ENCODE data around the gene PNPT1. TPM values are rescaled to one million over a fixed set of nuclear protein-coding genes. Genes with fewer than 3 reads are reported as not detected.
"Not testable (repeated sequence)": the region's sequence is repeated elsewhere in the genome, so short reads cannot be mapped to it uniquely, and the experiment has no call there.

PNPT1 gene
- total RNA-seq, 2 experiments from 2014 or later: 78.0 to 79.9 TPM

DNA sequence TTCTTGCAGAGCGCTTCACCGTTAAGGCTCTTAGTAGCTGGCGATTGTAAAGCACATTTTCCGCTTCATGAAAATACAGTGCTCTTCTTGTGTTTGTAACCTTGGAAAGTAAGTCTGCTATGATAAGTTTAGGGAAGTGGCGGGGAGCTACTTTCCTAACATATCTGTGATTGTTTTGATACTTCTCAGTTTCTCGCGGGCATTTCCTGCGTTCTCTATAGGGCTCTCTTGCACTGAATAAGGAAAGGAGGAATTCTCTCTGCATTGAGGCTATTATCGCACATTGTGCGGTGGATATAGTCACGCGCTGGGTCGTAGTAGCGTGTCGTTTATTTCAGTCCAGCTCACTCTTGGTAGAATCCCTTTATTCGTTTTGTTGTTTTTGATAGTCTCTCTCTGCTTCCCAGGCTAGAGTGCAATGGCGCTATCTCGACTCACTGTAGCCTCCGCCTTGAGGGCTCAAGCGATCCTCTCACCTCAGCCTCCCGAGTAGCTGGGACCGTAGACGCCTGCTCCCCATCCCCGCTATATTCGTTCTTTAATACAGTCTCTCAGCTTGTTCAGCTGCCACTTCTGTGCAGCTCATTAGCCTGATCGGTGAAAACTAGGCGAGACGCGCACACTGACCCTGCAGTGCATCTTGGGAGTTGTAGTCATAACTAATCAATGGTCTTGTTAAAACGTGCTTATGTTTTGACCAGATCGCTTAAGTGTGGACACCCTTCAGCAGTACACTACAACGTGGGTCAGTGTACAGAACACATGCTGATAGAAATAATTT is 75.2 kb downstream of the PNPT1 start:
- Mint-ChIP-seq H3K4me3 (no peak overlapping the region), H3K9me3 (no peaks in the 10 kb centered on the region), H3K36me3 (peaks cover 26% of the 10 kb centered on the region), H3K27me3 (no peaks in the 10 kb centered on the region), H3K4me1 (peaks cover 51% of the 10 kb centered on the region), H3K27ac (no peak overlapping the region)
- DNase-seq: peak; percentile 51

DNA sequence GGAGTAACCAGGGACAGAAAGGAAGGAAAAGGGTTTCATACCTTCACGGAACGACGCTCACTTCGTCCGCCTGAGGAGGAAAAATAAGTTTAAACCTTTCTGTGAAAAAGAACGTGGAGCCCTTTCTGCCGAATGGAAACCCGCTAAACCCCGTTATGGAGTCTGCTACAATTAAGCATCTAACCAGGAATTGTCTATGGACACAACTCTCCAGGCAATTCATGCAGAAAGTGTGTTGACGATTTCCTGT is 75.7 kb downstream of the PNPT1 start:
- peaks cover 47% of the 10 kb centered on the region for H3K4me1 Mint-ChIP-seq
- no peaks in the 10 kb centered on the region for H3K9me3 Mint-ChIP-seq
- no peak overlapping the region for H3K27ac Mint-ChIP-seq
- H3K27me3 Mint-ChIP-seq: no peaks in the 10 kb centered on the region
- no peak for DNase-seq
- peaks cover 27% of the 10 kb centered on the region for H3K36me3 Mint-ChIP-seq
- H3K4me3 Mint-ChIP-seq: no peak overlapping the region

DNA sequence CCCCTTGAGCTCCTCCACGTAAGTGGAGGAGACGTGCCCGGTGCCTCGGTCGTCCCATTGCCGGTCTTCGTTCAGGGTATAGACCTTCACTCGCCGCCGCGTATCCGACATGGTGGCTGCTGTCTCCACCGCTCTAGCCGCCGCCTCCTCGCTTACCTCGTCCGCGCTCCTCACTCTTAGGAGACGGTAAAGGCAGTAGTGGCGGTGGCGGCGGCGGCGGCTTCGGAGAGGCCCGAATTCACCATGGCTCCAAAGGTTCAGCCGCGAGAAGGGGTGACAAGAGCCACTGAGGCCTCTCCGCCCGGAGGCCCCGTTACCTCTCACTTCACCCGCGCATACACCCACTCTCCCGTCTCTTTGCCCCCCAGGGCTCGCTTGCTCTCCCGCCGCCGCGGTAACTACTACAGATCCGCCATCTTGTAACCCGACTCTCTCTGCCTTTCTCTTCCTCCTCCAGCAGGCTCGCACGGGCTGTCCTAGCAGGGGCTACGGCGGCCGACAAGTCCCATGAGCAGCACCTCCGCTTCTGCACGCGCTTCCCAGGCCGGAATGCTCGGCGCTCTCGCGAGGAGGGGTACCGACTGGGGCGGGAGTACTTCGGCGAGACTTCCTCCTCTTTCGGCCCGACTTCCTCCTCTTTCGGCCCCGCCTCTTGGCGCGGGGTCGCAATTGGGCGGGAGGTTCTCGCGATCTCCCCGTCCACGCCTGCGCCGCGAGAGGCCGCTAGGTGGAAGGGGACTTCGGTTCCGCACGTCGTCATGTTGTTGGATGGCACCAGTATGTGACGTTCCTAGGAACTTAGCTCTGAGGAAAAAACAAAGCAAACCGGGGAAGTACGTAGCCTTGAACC is 76.2 kb downstream of the PNPT1 start, which contains the start of gene PPP4R3B:
Gene PPP4R3B (minus strand): TSS at position 448 of the 850 bp plus-strand sequence. CDS start 337 bp downstream, at position 111.
- DNase-seq: peak; percentile 99
- no peaks in the 10 kb centered on the region for H3K27me3 Mint-ChIP-seq
- H3K4me3 Mint-ChIP-seq: no peak within 1 kb of the TSS
- H3K9me3 Mint-ChIP-seq: no peaks in the 10 kb centered on the region
- H3K27ac Mint-ChIP-seq: no peak within 1 kb of the TSS
- peaks cover 44% of the 10 kb centered on the region for H3K4me1 Mint-ChIP-seq
- H3K36me3 Mint-ChIP-seq: peaks cover 29% of the 10 kb centered on the region

- no peak overlapping the region for H3K4me3 Mint-ChIP-seq
- no peaks in the 10 kb centered on the region for H3K9me3 Mint-ChIP-seq
- DNase-seq: peak; percentile 27
- H3K36me3 Mint-ChIP-seq: peaks cover 29% of the 10 kb centered on the region
- no peaks in the 10 kb centered on the region for H3K27me3 Mint-ChIP-seq
- H3K4me1 Mint-ChIP-seq: peaks cover 38% of the 10 kb centered on the region
- H3K27ac Mint-ChIP-seq: no peak overlapping the region
These were observed 77.0 kb downstream of the PNPT1 start for GRCh38 chr2:55616551-55617174.

GRCh38 chr2:55611997-55612396 is 81.6 kb downstream of the PNPT1 start:
- no peak overlapping the region for H3K27ac Mint-ChIP-seq
- no peak overlapping the region for H3K4me3 Mint-ChIP-seq
- DNase-seq: no peak
- peaks cover 38% of the 10 kb centered on the region for H3K36me3 Mint-ChIP-seq
- no peaks in the 10 kb centered on the region for H3K27me3 Mint-ChIP-seq
- H3K4me1 Mint-ChIP-seq: peaks cover 34% of the 10 kb centered on the region
- H3K9me3 Mint-ChIP-seq: no peaks in the 10 kb centered on the region

GRCh38 chr2:55610954-55611743 is 82.5 kb downstream of the PNPT1 start:
- no peak overlapping the region for H3K4me3 Mint-ChIP-seq

GRCh38 chr2:55609938-55610578 is 83.6 kb downstream of the PNPT1 start:
- Mint-ChIP-seq H3K27me3 (no peaks in the 10 kb centered on the region), H3K27ac (peak overlapping the region; percentile 5), H3K36me3 (peaks cover 32% of the 10 kb centered on the region), H3K4me3 (no peak overlapping the region), H3K4me1 (peaks cover 33% of the 10 kb centered on the region), H3K9me3 (no peaks in the 10 kb centered on the region)
- DNase-seq: no peak

More at GRCh38 chr2:55610954-55611743, 82.5 kb downstream of the PNPT1 start:
- Mint-ChIP-seq H3K27ac (peak overlapping the region; percentile 65), H3K27me3 (no peaks in the 10 kb centered on the region), H3K9me3 (no peaks in the 10 kb centered on the region), H3K36me3 (peaks cover 37% of the 10 kb centered on the region), H3K4me1 (peaks cover 37% of the 10 kb centered on the region)
- DNase-seq: no peak

- DNase-seq: no peak
- Mint-ChIP-seq H3K27ac (no peak overlapping the region), H3K27me3 (no peaks in the 10 kb centered on the region), H3K4me3 (no peak overlapping the region), H3K9me3 (no peaks in the 10 kb centered on the region), H3K36me3 (peaks cover 30% of the 10 kb centered on the region), H3K4me1 (peaks cover 37% of the 10 kb centered on the region)
These were observed 84.3 kb downstream of the PNPT1 start for GRCh38 chr2:55609193-55609794.

DNA sequence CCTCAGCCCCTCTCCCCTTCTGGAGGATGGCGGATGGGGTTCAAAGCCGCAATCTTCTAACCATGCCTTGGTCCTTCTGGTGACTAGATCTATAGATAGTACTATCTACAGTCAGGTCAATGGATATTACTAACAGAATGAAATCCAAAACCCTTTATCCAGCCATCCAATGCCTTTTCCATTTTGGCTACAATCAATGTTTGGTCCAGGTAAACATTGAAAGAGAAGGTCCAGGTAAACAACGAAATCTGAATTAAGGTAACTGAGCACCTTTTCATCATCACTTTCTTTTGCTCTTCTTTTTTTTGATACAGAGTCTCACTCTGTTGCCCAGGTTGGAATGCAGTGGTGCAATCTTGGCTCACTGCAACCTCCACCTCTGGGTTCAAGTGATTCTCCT is 85.9 kb downstream of the PNPT1 start:
- no peaks in the 10 kb centered on the region for H3K27me3 Mint-ChIP-seq
- H3K4me1 Mint-ChIP-seq: peaks cover 35% of the 10 kb centered on the region
- no peak overlapping the region for H3K4me3 Mint-ChIP-seq
- H3K27ac Mint-ChIP-seq: no peak overlapping the region
- no peaks in the 10 kb centered on the region for H3K9me3 Mint-ChIP-seq
- peaks cover 27% of the 10 kb centered on the region for H3K36me3 Mint-ChIP-seq
- DNase-seq: no peak

- Mint-ChIP-seq H3K4me1 (peaks cover 33% of the 10 kb centered on the region), H3K27me3 (no peaks in the 10 kb centered on the region), H3K9me3 (no peaks in the 10 kb centered on the region), H3K4me3 (no peak overlapping the region), H3K27ac (no peak overlapping the region), H3K36me3 (peaks cover 32% of the 10 kb centered on the region)
- no peak for DNase-seq
These were observed 89.5 kb downstream of the PNPT1 start for GRCh38 chr2:55604027-55604565.

DNA sequence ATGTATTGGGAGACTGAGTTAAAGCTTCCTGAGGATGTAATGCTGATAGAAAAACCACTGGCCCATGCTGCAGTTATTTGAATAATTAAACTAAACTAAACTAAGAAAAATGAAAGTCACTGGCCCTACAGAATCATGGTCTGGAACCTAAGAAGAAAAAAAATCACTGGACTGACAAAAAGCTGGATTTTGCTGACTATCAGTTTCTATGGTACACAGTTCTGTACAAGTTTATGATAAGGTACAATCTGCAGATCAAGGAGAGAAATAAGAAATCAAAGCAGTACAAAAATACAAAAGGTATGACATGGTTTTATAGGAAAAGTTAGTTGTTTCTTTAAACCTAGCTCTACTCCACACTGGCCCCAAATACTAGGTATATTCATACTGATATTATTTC is 91.8 kb downstream of the PNPT1 start:
- Mint-ChIP-seq H3K36me3 (peaks cover 38% of the 10 kb centered on the region), H3K4me3 (no peak overlapping the region), H3K27ac (peak overlapping the region; percentile 8), H3K9me3 (no peaks in the 10 kb centered on the region), H3K27me3 (no peaks in the 10 kb centered on the region), H3K4me1 (peaks cover 27% of the 10 kb centered on the region)
- no peak for DNase-seq

DNA sequence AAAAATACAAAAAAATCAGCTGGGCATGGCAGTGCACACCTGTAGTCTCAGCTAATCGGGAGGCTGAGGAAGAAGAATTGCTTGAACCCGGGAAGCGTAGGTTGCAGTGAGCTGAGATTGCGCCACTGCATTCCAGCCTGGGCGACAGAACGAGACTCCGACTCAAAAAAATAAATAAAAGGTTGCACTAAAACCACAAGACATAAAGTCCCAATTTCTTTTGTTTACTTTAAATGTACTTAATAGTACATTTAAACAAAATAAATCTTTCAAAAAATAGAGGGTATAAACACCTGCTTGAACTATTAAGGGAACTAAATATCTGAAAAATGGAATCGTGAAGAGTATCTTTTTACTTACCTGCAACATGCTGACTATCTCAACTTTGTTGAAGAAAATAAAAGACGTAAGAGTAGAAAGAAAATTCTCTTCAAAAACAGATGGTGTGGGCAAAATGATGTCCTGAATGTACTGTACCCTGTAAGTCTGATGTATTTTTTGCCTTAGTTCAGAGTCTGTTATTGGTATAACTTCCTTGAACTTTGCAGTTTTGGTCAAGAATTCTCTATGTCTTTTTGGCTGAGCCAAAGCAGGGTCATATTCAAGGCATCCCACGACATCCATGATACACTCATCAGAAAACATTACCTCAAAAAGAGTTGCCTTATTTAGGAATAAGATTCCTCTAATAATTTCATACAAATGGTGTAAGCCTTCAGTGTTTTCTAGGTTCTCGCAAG is 95.4 kb downstream of the PNPT1 start:
- no peak for DNase-seq
- peaks cover 48% of the 10 kb centered on the region for H3K36me3 Mint-ChIP-seq
- peaks cover 16% of the 10 kb centered on the region for H3K4me1 Mint-ChIP-seq
- no peak overlapping the region for H3K27ac Mint-ChIP-seq
- H3K27me3 Mint-ChIP-seq: no peaks in the 10 kb centered on the region
- no peaks in the 10 kb centered on the region for H3K9me3 Mint-ChIP-seq
- H3K4me3 Mint-ChIP-seq: no peak overlapping the region

DNA sequence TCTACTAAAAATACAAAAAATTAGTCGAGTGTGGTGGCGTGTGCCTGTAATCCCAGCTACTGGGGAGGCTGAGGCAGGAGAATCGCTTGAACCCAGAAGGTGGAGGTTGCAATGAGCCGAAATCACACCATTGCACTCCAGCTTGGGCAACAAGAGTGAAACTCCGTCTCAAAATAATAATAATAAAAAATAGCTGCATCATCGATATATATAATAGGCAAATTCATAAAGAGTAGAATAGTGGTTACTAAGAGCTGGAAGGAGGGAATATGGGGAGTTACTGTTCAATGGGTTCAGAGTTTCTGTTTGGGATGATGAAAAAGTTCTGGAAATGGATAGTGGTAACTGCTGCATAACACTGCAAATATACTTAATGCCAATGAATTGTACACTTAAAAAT is 96.8 kb downstream of the PNPT1 start:
- not testable (repeated sequence) for H3K9me3 Mint-ChIP-seq, H3K4me3 Mint-ChIP-seq, H3K27me3 Mint-ChIP-seq, DNase-seq, H3K27ac Mint-ChIP-seq
- Mint-ChIP-seq H3K36me3 (peaks cover 41% of the 10 kb centered on the region), H3K4me1 (peaks cover 20% of the 10 kb centered on the region)

Data from activated naive CD8-positive, alpha-beta T cell treated with anti-CD3 and anti-CD28 coated beads for 36 hours (primary cell).